ENCODE measurements around the gene RNF8. TPM values are rescaled to one million over a fixed set of nuclear protein-coding genes. Genes with fewer than 3 reads are reported as not detected.

Gene RNF8
- polyA plus RNA-seq, 2 donors, result 10.3 to 14.7 TPM

GRCh38 chr6:37311741-37312473 is 41.9 kb upstream of the RNF8 start:
- peak overlapping the region in 1 of 2 donors; percentile 29 for H3K27ac ChIP-seq (ENCODE audit: low read depth in 2 of 2, low read length in 1 of 2)
- H3K9me3 ChIP-seq (ENCODE audit: control insufficient read depth in 2 of 2, insufficient read depth in 1 of 2, low read depth in 1 of 2, low read length in 1 of 2), result no peaks in the 10 kb centered on the region
- H3K4me1 ChIP-seq (ENCODE audit: control insufficient read depth in 2 of 2, insufficient read depth in 2 of 2, low read length in 1 of 2), result no peaks in the 10 kb centered on the region
- peaks cover 4 to 25% of the 10 kb centered on the region in 2 donors for H3K36me3 ChIP-seq (ENCODE audit: control insufficient read depth in 2 of 2, insufficient read depth in 2 of 2, low read length in 1 of 2)
- H3K27me3 ChIP-seq (ENCODE audit: control insufficient read depth in 1 of 2, insufficient read depth in 2 of 2, low read length in 2 of 2), result no peaks in the 10 kb centered on the region
- no peak overlapping the region for H3K4me3 ChIP-seq (ENCODE audit: low read depth in 1 of 2, low read length in 2 of 2)
- WGBS, 2 donors, result 68 to 76% methylated on average over 2 of the region's 2 CpGs

GRCh38 chr6:37313723-37314486 is 39.9 kb upstream of the RNF8 start:
- peaks cover 4 to 38% of the 10 kb centered on the region in 2 donors for H3K36me3 ChIP-seq (ENCODE audit: control insufficient read depth in 2 of 2, insufficient read depth in 2 of 2, low read length in 1 of 2)
- no peaks in the 10 kb centered on the region for H3K27me3 ChIP-seq (ENCODE audit: control insufficient read depth in 1 of 2, insufficient read depth in 2 of 2, low read length in 2 of 2)
- no peaks in the 10 kb centered on the region for H3K9me3 ChIP-seq (ENCODE audit: control insufficient read depth in 2 of 2, insufficient read depth in 1 of 2, low read depth in 1 of 2, low read length in 1 of 2)
- H3K4me3 ChIP-seq (ENCODE audit: low read depth in 1 of 2, low read length in 2 of 2), result no peak overlapping the region
- WGBS, 2 donors, result 90 to 91% methylated on average over 13 of the region's 13 CpGs
- H3K4me1 ChIP-seq (ENCODE audit: control insufficient read depth in 2 of 2, insufficient read depth in 2 of 2, low read length in 1 of 2), result peaks cover 0 to 2% of the 10 kb centered on the region in 2 donors
- no peak overlapping the region for H3K27ac ChIP-seq (ENCODE audit: low read depth in 2 of 2, low read length in 1 of 2)

GRCh38 chr6:37314487-37315156 is 39.2 kb upstream of the RNF8 start:
- Histone ChIP-seq H3K27me3 (ENCODE audit: control insufficient read depth in 1 of 2, insufficient read depth in 2 of 2, low read length in 2 of 2) (no peaks in the 10 kb centered on the region), H3K36me3 (ENCODE audit: control insufficient read depth in 2 of 2, insufficient read depth in 2 of 2, low read length in 1 of 2) (peaks cover 4 to 40% of the 10 kb centered on the region in 2 donors), H3K4me3 (ENCODE audit: low read depth in 1 of 2, low read length in 2 of 2) (no peak overlapping the region), H3K4me1 (ENCODE audit: control insufficient read depth in 2 of 2, insufficient read depth in 2 of 2, low read length in 1 of 2) (peaks cover 0 to 4% of the 10 kb centered on the region in 2 donors), H3K9me3 (ENCODE audit: control insufficient read depth in 2 of 2, insufficient read depth in 1 of 2, low read depth in 1 of 2, low read length in 1 of 2) (no peaks in the 10 kb centered on the region), H3K27ac (ENCODE audit: low read depth in 2 of 2, low read length in 1 of 2) (no peak overlapping the region)
- WGBS, 2 donors, result 61 to 66% methylated on average over 6 of the region's 6 CpGs

- Histone ChIP-seq H3K36me3 (ENCODE audit: control insufficient read depth in 2 of 2, insufficient read depth in 2 of 2, low read length in 1 of 2) (peaks cover 4 to 40% of the 10 kb centered on the region in 2 donors), H3K27ac (ENCODE audit: low read depth in 2 of 2, low read length in 1 of 2) (no peak overlapping the region), H3K4me3 (ENCODE audit: low read depth in 1 of 2, low read length in 2 of 2) (no peak overlapping the region), H3K9me3 (ENCODE audit: control insufficient read depth in 2 of 2, insufficient read depth in 1 of 2, low read depth in 1 of 2, low read length in 1 of 2) (no peaks in the 10 kb centered on the region), H3K4me1 (ENCODE audit: control insufficient read depth in 2 of 2, insufficient read depth in 2 of 2, low read length in 1 of 2) (peaks cover 0 to 4% of the 10 kb centered on the region in 2 donors), H3K27me3 (ENCODE audit: control insufficient read depth in 1 of 2, insufficient read depth in 2 of 2, low read length in 2 of 2) (no peaks in the 10 kb centered on the region)
- 78 to 85% methylated on average over 7 of the region's 7 CpGs for WGBS, 2 donors
Measured at GRCh38 chr6:37315157-37315515, 38.6 kb upstream of the RNF8 start.

GRCh38 chr6:37316071-37316470 is 37.7 kb upstream of the RNF8 start:
- peaks cover 4 to 40% of the 10 kb centered on the region in 2 donors for H3K36me3 ChIP-seq (ENCODE audit: control insufficient read depth in 2 of 2, insufficient read depth in 2 of 2, low read length in 1 of 2)
- peaks cover 0 to 8% of the 10 kb centered on the region in 2 donors for H3K4me1 ChIP-seq (ENCODE audit: control insufficient read depth in 2 of 2, insufficient read depth in 2 of 2, low read length in 1 of 2)
- 94 to 98% methylated on average over 7 of the region's 7 CpGs for WGBS, 2 donors

GRCh38 chr6:37317312-37318038 is 36.3 kb upstream of the RNF8 start:
- peaks cover 4 to 40% of the 10 kb centered on the region in 2 donors for H3K36me3 ChIP-seq (ENCODE audit: control insufficient read depth in 2 of 2, insufficient read depth in 2 of 2, low read length in 1 of 2)
- H3K4me3 ChIP-seq (ENCODE audit: low read depth in 1 of 2, low read length in 2 of 2), result no peak overlapping the region
- H3K9me3 ChIP-seq (ENCODE audit: control insufficient read depth in 2 of 2, insufficient read depth in 1 of 2, low read depth in 1 of 2, low read length in 1 of 2), result no peaks in the 10 kb centered on the region
- no peaks in the 10 kb centered on the region for H3K27me3 ChIP-seq (ENCODE audit: control insufficient read depth in 1 of 2, insufficient read depth in 2 of 2, low read length in 2 of 2)
- peak overlapping the region in 1 of 2 donors; percentile 25 for H3K27ac ChIP-seq (ENCODE audit: low read depth in 2 of 2, low read length in 1 of 2)
- peaks cover 0 to 8% of the 10 kb centered on the region in 2 donors for H3K4me1 ChIP-seq (ENCODE audit: control insufficient read depth in 2 of 2, insufficient read depth in 2 of 2, low read length in 1 of 2)
- WGBS, 2 donors, result 90 to 92% methylated on average over 5 of the region's 5 CpGs

More at GRCh38 chr6:37316071-37316470, 37.7 kb upstream of the RNF8 start:
- Histone ChIP-seq H3K9me3 (ENCODE audit: control insufficient read depth in 2 of 2, insufficient read depth in 1 of 2, low read depth in 1 of 2, low read length in 1 of 2) (no peaks in the 10 kb centered on the region), H3K27me3 (ENCODE audit: control insufficient read depth in 1 of 2, insufficient read depth in 2 of 2, low read length in 2 of 2) (no peaks in the 10 kb centered on the region), H3K4me3 (ENCODE audit: low read depth in 1 of 2, low read length in 2 of 2) (no peak overlapping the region), H3K27ac (ENCODE audit: low read depth in 2 of 2, low read length in 1 of 2) (no peak overlapping the region)

GRCh38 chr6:37319156-37319555 is 34.6 kb upstream of the RNF8 start:
- H3K27ac ChIP-seq (ENCODE audit: low read depth in 2 of 2, low read length in 1 of 2), result peak overlapping the region; percentile 17 to 58
- 76 to 80% methylated on average over 3 of the region's 3 CpGs for WGBS, 2 donors
- H3K9me3 ChIP-seq (ENCODE audit: control insufficient read depth in 2 of 2, insufficient read depth in 1 of 2, low read depth in 1 of 2, low read length in 1 of 2), result no peaks in the 10 kb centered on the region
- H3K4me3 ChIP-seq (ENCODE audit: low read depth in 1 of 2, low read length in 2 of 2), result no peak overlapping the region
- peaks cover 0 to 8% of the 10 kb centered on the region in 2 donors for H3K4me1 ChIP-seq (ENCODE audit: control insufficient read depth in 2 of 2, insufficient read depth in 2 of 2, low read length in 1 of 2)
- H3K27me3 ChIP-seq (ENCODE audit: control insufficient read depth in 1 of 2, insufficient read depth in 2 of 2, low read length in 2 of 2), result no peaks in the 10 kb centered on the region
- H3K36me3 ChIP-seq (ENCODE audit: control insufficient read depth in 2 of 2, insufficient read depth in 2 of 2, low read length in 1 of 2), result peaks cover 2 to 29% of the 10 kb centered on the region in 2 donors

GRCh38 chr6:37319856-37320480 is 33.8 kb upstream of the RNF8 start:
- Histone ChIP-seq H3K27me3 (ENCODE audit: control insufficient read depth in 1 of 2, insufficient read depth in 2 of 2, low read length in 2 of 2) (no peaks in the 10 kb centered on the region), H3K4me3 (ENCODE audit: low read depth in 1 of 2, low read length in 2 of 2) (no peak overlapping the region), H3K4me1 (ENCODE audit: control insufficient read depth in 2 of 2, insufficient read depth in 2 of 2, low read length in 1 of 2) (peaks cover 0 to 8% of the 10 kb centered on the region in 2 donors), H3K9me3 (ENCODE audit: control insufficient read depth in 2 of 2, insufficient read depth in 1 of 2, low read depth in 1 of 2, low read length in 1 of 2) (no peaks in the 10 kb centered on the region), H3K27ac (ENCODE audit: low read depth in 2 of 2, low read length in 1 of 2) (peak overlapping the region; percentile 22 to 65), H3K36me3 (ENCODE audit: control insufficient read depth in 2 of 2, insufficient read depth in 2 of 2, low read length in 1 of 2) (peaks cover 0 to 25% of the 10 kb centered on the region in 2 donors)
- WGBS, 2 donors, result 77 to 80% methylated on average over 4 of the region's 4 CpGs

Data from esophagus (tissue), 2 donors.